Osteoblast (primary cell): Measurements from ENCODE around the gene NKIRAS2. TPM values are rescaled to one million over a fixed set of nuclear protein-coding genes. Genes with fewer than 3 reads are reported as not detected.

Experiments used
- DNase-seq: peaks from one replicate; pipeline ENCODE4 v3.0.0; 2011; ENCODE audit warnings: low spot score, mixed read lengths; ENCODE audit not compliant: insufficient read length; ENCODE audit errors: missing footprints
- H2AFZ ChIP-seq: 2 replicates; pipeline ENCODE4 v1.6.0; 2011; ENCODE audit warnings: mild to moderate bottlenecking, low read length
- H3K27ac ChIP-seq: 2 replicates; pipeline ENCODE4 v1.5.1; 2011; ENCODE audit warnings: mild to moderate bottlenecking, low read depth, low read length, moderate library complexity
- H3K27me3 ChIP-seq: 2 replicates; pipeline ENCODE4 v1.6.0; 2012; ENCODE audit warnings: mild to moderate bottlenecking, control low read depth, inconsistent platforms, low read length, moderate library complexity; ENCODE audit not compliant: insufficient read depth
- H3K36me3 ChIP-seq: 2 replicates; pipeline ENCODE4 v1.5.1; 2011; ENCODE audit warnings: mild to moderate bottlenecking, low read length, control low read depth, moderate library complexity; ENCODE audit not compliant: insufficient read depth
- H3K4me1 ChIP-seq: 2 replicates; pipeline ENCODE4 v1.5.1; 2011; ENCODE audit warnings: mild to moderate bottlenecking, low read length, control low read depth, moderate library complexity; ENCODE audit not compliant: insufficient read depth
- H3K4me2 ChIP-seq: 2 replicates; pipeline ENCODE4 v1.6.0; 2011; ENCODE audit warnings: mild to moderate bottlenecking, low read length; ENCODE audit not compliant: insufficient read depth
- H3K4me3 ChIP-seq: fragments of 200-600 bp; sonication (generic); 3 replicates; pipeline ENCODE4 v1.5.1; 2012; ENCODE audit warnings: mild to moderate bottlenecking, low read length, inconsistent platforms; ENCODE audit not compliant: insufficient read depth
- H3K79me2 ChIP-seq: 2 replicates; pipeline ENCODE4 v1.6.0; 2012; ENCODE audit warnings: mild to moderate bottlenecking, low read length, control low read depth, inconsistent platforms; ENCODE audit not compliant: insufficient read depth
- H3K9me3 ChIP-seq: 2 replicates; pipeline ENCODE4 v1.5.1; 2011; ENCODE audit warnings: low read depth, low read length, control low read depth
- H4K20me1 ChIP-seq: 2 replicates; pipeline ENCODE4 v1.6.0; 2012; ENCODE audit warnings: mild to moderate bottlenecking, low read length, control low read depth; ENCODE audit not compliant: insufficient read depth
- total RNA-seq: library from RNA; depleted of rRNA; stranded (reverse); fragments of >200 nt; gene quantifications from 2 replicates; pipeline ENCODE4 v1.2.3, GENCODE V29; 2012
- TF ChIP-seq, protein P1 (sequence below): IDR thresholded peaks from 2 replicates; pipeline ENCODE4 v1.5.1; 2011; ENCODE audit warnings: mild to moderate bottlenecking, low read depth, low read length, moderate library complexity; ENCODE audit errors: extremely low read depth

Gene NKIRAS2
- total RNA-seq, 1 donor = 39.1 TPM

GRCh38 chr17:41982026-41982760 is 37.7 kb upstream of the NKIRAS2 start:
- H3K9me3 ChIP-seq = no peaks in the 10 kb centered on the region
- H3K27me3 ChIP-seq = no peaks in the 10 kb centered on the region
- DNase-seq = no peak
- peaks cover 11% of the 10 kb centered on the region for H3K79me2 ChIP-seq
- no peak overlapping the region for H3K4me2 ChIP-seq
- H3K27ac ChIP-seq = no peak overlapping the region
- H3K36me3 ChIP-seq = peaks cover 87% of the 10 kb centered on the region
- peaks cover 4% of the 10 kb centered on the region for H4K20me1 ChIP-seq
- H3K4me1 ChIP-seq = peaks cover 2% of the 10 kb centered on the region
- TF ChIP-seq, protein P1, sequence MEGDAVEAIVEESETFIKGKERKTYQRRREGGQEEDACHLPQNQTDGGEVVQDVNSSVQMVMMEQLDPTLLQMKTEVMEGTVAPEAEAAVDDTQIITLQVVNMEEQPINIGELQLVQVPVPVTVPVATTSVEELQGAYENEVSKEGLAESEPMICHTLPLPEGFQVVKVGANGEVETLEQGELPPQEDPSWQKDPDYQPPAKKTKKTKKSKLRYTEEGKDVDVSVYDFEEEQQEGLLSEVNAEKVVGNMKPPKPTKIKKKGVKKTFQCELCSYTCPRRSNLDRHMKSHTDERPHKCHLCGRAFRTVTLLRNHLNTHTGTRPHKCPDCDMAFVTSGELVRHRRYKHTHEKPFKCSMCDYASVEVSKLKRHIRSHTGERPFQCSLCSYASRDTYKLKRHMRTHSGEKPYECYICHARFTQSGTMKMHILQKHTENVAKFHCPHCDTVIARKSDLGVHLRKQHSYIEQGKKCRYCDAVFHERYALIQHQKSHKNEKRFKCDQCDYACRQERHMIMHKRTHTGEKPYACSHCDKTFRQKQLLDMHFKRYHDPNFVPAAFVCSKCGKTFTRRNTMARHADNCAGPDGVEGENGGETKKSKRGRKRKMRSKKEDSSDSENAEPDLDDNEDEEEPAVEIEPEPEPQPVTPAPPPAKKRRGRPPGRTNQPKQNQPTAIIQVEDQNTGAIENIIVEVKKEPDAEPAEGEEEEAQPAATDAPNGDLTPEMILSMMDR = no peak
- H2AFZ ChIP-seq = no peak overlapping the region
- H3K4me3 ChIP-seq = no peak overlapping the region

DNA sequence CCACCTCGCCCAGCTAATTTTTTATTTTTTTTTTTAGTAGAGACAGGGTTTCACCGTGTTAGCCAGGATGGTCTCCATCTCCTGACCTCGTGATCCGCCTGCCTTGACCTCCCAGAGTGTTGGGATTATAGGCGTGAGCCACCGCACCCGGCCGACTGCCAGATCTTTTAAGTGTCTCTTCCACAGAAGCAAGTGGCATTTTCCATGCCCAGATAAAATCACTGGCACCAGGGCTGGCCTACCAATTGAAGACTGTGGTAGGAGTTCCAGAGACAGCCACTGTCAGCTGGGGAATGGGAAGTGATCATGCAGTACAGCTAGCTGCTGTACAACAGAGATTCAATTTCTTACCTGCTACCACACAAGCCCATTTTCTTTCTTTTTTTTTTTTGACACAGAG is 35.4 kb upstream of the NKIRAS2 start:
- TF ChIP-seq, protein P1 = no peak
- Histone ChIP-seq H3K79me2 (peaks cover 9% of the 10 kb centered on the region), H3K4me1 (no peaks in the 10 kb centered on the region), H3K27me3 (no peaks in the 10 kb centered on the region), H4K20me1 (peaks cover 3% of the 10 kb centered on the region), H3K36me3 (peaks cover 93% of the 10 kb centered on the region), H3K9me3 (no peaks in the 10 kb centered on the region), H3K4me2 (no peak overlapping the region), H3K4me3 (no peak overlapping the region), H3K27ac (no peak overlapping the region), H2AFZ (no peak overlapping the region)
- no peak for DNase-seq

DNA sequence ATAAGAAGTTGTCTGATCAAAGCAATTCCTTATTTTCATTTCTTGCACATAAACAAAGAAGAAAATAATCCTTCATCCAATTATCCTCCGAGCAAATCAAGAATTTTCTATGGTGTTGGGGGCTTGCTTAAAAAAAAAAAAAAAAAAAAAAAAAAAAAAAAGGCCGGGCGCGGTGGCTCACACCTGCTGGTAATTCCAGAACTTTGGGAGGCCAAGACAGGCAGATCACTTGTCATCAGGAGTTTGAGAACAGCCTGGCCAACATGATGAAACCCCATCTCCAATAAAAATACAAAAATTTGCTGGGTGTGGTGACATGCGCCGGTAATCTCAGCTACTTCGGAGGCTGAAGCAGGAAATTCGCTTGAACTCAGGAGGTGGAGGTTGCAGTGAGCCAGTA is 34.0 kb upstream of the NKIRAS2 start:
- peaks cover 94% of the 10 kb centered on the region for H3K36me3 ChIP-seq
- H3K9me3 ChIP-seq = no peaks in the 10 kb centered on the region
- H4K20me1 ChIP-seq = peaks cover 5% of the 10 kb centered on the region
- H3K27ac ChIP-seq = no peak overlapping the region
- H2AFZ ChIP-seq = no peak overlapping the region
- H3K27me3 ChIP-seq = no peaks in the 10 kb centered on the region
- peaks cover 17% of the 10 kb centered on the region for H3K79me2 ChIP-seq
- TF ChIP-seq, protein P1 = no peak
- DNase-seq = no peak
- no peaks in the 10 kb centered on the region for H3K4me1 ChIP-seq
- no peak overlapping the region for H3K4me2 ChIP-seq
- no peak overlapping the region for H3K4me3 ChIP-seq

GRCh38 chr17:41986634-41987033 is 33.3 kb upstream of the NKIRAS2 start:
- Histone ChIP-seq H3K4me2 (no peak overlapping the region), H3K79me2 (peaks cover 20% of the 10 kb centered on the region), H4K20me1 (peaks cover 5% of the 10 kb centered on the region), H3K9me3 (no peaks in the 10 kb centered on the region), H3K4me1 (no peaks in the 10 kb centered on the region), H3K36me3 (peaks cover 94% of the 10 kb centered on the region), H3K27me3 (no peaks in the 10 kb centered on the region), H2AFZ (no peak overlapping the region), H3K4me3 (no peak overlapping the region), H3K27ac (no peak overlapping the region)
- no peak for DNase-seq
- TF ChIP-seq, protein P1 = no peak
